Mucosa of descending colon (tissue), 3 donors: ENCODE measurements around the gene PPP4R3A. TPM values are rescaled to one million over a fixed set of nuclear protein-coding genes. Genes with fewer than 3 reads are reported as not detected.

Source experiments
- ATAC-seq: fragments of 200-7000 bp; cut with Tn5 transposase; one replicate; pipeline ENCODE4 v1.9.1; 2020; ENCODE audit warnings: mild to moderate bottlenecking, moderate library complexity
- DNase-seq, 3 donors: peaks; one replicate each; pipeline ENCODE4 v3.0.0-alpha.2; 2020
- H3K36me3 ChIP-seq: fragments of 200-600 bp; one replicate; pipeline ENCODE4 v1.8.0; 2021; ENCODE audit warnings: low read depth, mild to moderate bottlenecking
- H3K4me1 ChIP-seq: fragments of 200-600 bp; one replicate; pipeline ENCODE4 v1.8.0; 2021; ENCODE audit warnings: low read depth, mild to moderate bottlenecking
- H3K4me3 ChIP-seq: fragments of 200-600 bp; one replicate; pipeline ENCODE4 v1.8.0; 2021; ENCODE audit warnings: mild to moderate bottlenecking
- H3K9me3 ChIP-seq: fragments of 200-600 bp; one replicate; pipeline ENCODE4 v1.8.0; 2021; ENCODE audit warnings: mild to moderate bottlenecking
- CTCF ChIP-seq: fragments of 200-600 bp; IDR thresholded peaks from one replicate; pipeline ENCODE4 v1.8.0; 2022; ENCODE audit warnings: antibody characterized with exemption, mild to moderate bottlenecking
- intact Hi-C, 2 donors: fragments of 100-400 bp; cut with DNase I in 1 of 2; cut with micrococcal nuclease in 1 of 2; formaldehyde crosslinking; loops; one replicate each; pipeline versions ENCODE4 v1.11.0 to v1.11.1; 2022; cut with DNase I, micrococcal nuclease
- total RNA-seq, 3 donors: library from RNA; stranded (reverse); fragmentation: NEBNext Ultra II Directional in 2 of 3; extraction: Animal tissue kit (Norgen Biotek cat#: 25700) in 2 of 3; gene quantifications; one replicate each; pipeline versions ENCODE4 v1.2.1 to v1.2.4, GENCODE V29; 2021 to 2023
- donor health status: DM: no; HTN: no; CAD: no; lungs with moderate emphysema.
- donor health status: DM: no; HTN: no; CAD: no.
- donor health status: DM: no; HTN: yes; CAD: no.

Gene PPP4R3A
- total RNA-seq, 3 donors from 2014 or later = 85.6 to 116 (median 115) TPM

GRCh38 chr14:91424813-91425530, 85.1 kb downstream of the PPP4R3A start:
- no peaks in the 10 kb centered on the region for H3K4me1 ChIP-seq
- TF ChIP-seq CTCF = no peak
- ATAC-seq = no peak
- H3K4me3 ChIP-seq = no peak overlapping the region
- no peak for DNase-seq
- no peaks in the 10 kb centered on the region for H3K36me3 ChIP-seq
- no peaks in the 10 kb centered on the region for H3K9me3 ChIP-seq
- intact Hi-C loops = no loop called here

- ATAC-seq (no peak), DNase-seq (no peak)
- H3K9me3 ChIP-seq = no peaks in the 10 kb centered on the region
- H3K36me3 ChIP-seq = no peaks in the 10 kb centered on the region
- no peak overlapping the region for H3K4me3 ChIP-seq
- intact Hi-C loops = no loop called here
- TF ChIP-seq CTCF = no peak
- H3K4me1 ChIP-seq = peaks cover 7% of the 10 kb centered on the region
Observed at GRCh38 chr14:91420686-91421085, 89.4 kb downstream of the PPP4R3A start.

- DNase-seq = no peak
- no peaks in the 10 kb centered on the region for H3K9me3 ChIP-seq
- no peak for ATAC-seq
- no peak overlapping the region for H3K4me3 ChIP-seq
- intact Hi-C loops = loop anchor here (5.0 kb wide), 1 partner anchor 97 kb away; no protein-coding TSS in a partner anchor
- peaks cover 19% of the 10 kb centered on the region for H3K4me1 ChIP-seq
- no peak for TF ChIP-seq CTCF
- no peaks in the 10 kb centered on the region for H3K36me3 ChIP-seq
Observed at GRCh38 chr14:91419451-91419850, 90.7 kb downstream of the PPP4R3A start.

- ATAC-seq (no peak), DNase-seq (no peak)
- TF ChIP-seq CTCF = no peak
- Histone ChIP-seq H3K4me3 (no peak overlapping the region), H3K4me1 (peaks cover 22% of the 10 kb centered on the region), H3K9me3 (no peaks in the 10 kb centered on the region), H3K36me3 (no peaks in the 10 kb centered on the region)
- intact Hi-C loops = loop anchor here (5.0 kb wide), 1 partner anchor 97 kb away; no protein-coding TSS in a partner anchor
Observed at GRCh38 chr14:91419044-91419397, 91.1 kb downstream of the PPP4R3A start.

GRCh38 chr14:91418387-91419043, 91.6 kb downstream of the PPP4R3A start:
- TF ChIP-seq CTCF = peak; percentile 98
- DNase-seq (peak; percentile 84 to 89 (median 89)), ATAC-seq (peak; percentile 70)
- Histone ChIP-seq H3K36me3 (no peaks in the 10 kb centered on the region), H3K9me3 (no peaks in the 10 kb centered on the region), H3K4me1 (peaks cover 26% of the 10 kb centered on the region), H3K4me3 (no peak overlapping the region)
- intact Hi-C loops = loop anchor here (5.0 kb wide), 1 partner anchor 96 kb away; no protein-coding TSS in a partner anchor
